H1 (cell line): Measurements from ENCODE around the gene STPG1. TPM values are rescaled to one million over a fixed set of nuclear protein-coding genes. Genes with fewer than 3 reads are reported as not detected.

Experiments used
- CTCF ChIA-PET: fragments of 300-600 bp; sonication (Branson Sonifier 250); formaldehyde crosslinking; loops from one replicate; lab custom pipeline; 2021; ENCODE audit not compliant: partially characterized antibody; lab: Charles Lee
- POLR2A ChIA-PET: fragments of 300-600 bp; sonication (Branson Sonifier 250); formaldehyde crosslinking; loops from one replicate; lab custom pipeline; 2021; ENCODE audit warnings: inconsistent platforms; ENCODE audit not compliant: partially characterized antibody; lab: Charles Lee
- DNase-seq, 2 experiments: peaks; one replicate each; pipeline versions ENCODE4 v3.0.0 to v3.0.0-alpha.2; 2010 to 2022; ENCODE audit warnings: low spot score in 2 of 2, low read depth in 1 of 2, mixed read lengths in 1 of 2
- FAIRE-seq: peaks from 2 replicates; lab custom pipeline; 2011; peaks lifted over from hg19 to GRCh38; lab: Jason Lieb, UNC
- H2AFZ ChIP-seq: 2 replicates; pipeline ENCODE4 v1.8.1; 2012; ENCODE audit warnings: low read length, inconsistent platforms
- H2AK5ac ChIP-seq: 2 replicates; pipeline ENCODE4 v1.6.1; 2013; ENCODE audit warnings: low read depth, low read length
- H2BK120ac ChIP-seq: replicated peaks from 2 replicates; pipeline ENCODE3; 2013; ENCODE audit warnings: low read depth, low read length, inconsistent platforms
- H2BK12ac ChIP-seq: 2 replicates; pipeline ENCODE4 v1.6.1; 2013; ENCODE audit warnings: low read depth, low read length
- H2BK15ac ChIP-seq: 2 replicates; pipeline ENCODE4 v1.6.1; 2013; ENCODE audit warnings: low read length
- H2BK20ac ChIP-seq: 2 replicates; pipeline ENCODE4 v1.6.1; 2013; ENCODE audit warnings: low read length
- H2BK5ac ChIP-seq: 2 replicates; pipeline ENCODE4 v1.6.1; 2013; ENCODE audit warnings: low read depth, low read length
- H3K14ac ChIP-seq: 2 replicates; pipeline ENCODE4 v1.6.1; 2013; ENCODE audit warnings: inconsistent platforms; ENCODE audit not compliant: insufficient read length
- H3K18ac ChIP-seq: 2 replicates; pipeline ENCODE4 v1.6.1; 2013; ENCODE audit warnings: low read length; ENCODE audit errors: extremely low read depth
- H3K23ac ChIP-seq: 2 replicates; pipeline ENCODE4 v1.6.1; 2013; ENCODE audit warnings: inconsistent platforms; ENCODE audit not compliant: insufficient read length
- H3K23me2 ChIP-seq: 2 replicates; pipeline ENCODE4 v1.6.1; 2013; ENCODE audit warnings: low read depth, low read length
- H3K27ac ChIP-seq: 2 replicates; pipeline ENCODE4 v1.6.1; 2011; ENCODE audit warnings: low read depth, low read length, inconsistent platforms
- H3K27me3 ChIP-seq, 4 experiments: replicated peaks in 1 of 4; 1 replicate in 1 of 4; 2 replicates in 3 of 4; pipeline versions ENCODE4 v1.6.1 to v1.8.1; 2011 to 2013; ENCODE audit warnings: low read length in 3 of 4, mild to moderate bottlenecking in 3 of 4, inconsistent platforms in 2 of 4, mixed read lengths in 2 of 4, moderate library complexity in 1 of 4; ENCODE audit not compliant: control insufficient read depth in 3 of 4, insufficient read depth in 3 of 4; ENCODE audit errors: extremely low read depth in 1 of 4
- H3K36me3 ChIP-seq, 4 experiments: 2 replicates each; pipeline versions ENCODE4 v1.6.1 to v1.8.1; 2011 to 2013; ENCODE audit warnings: mild to moderate bottlenecking in 4 of 4, low read length in 3 of 4, moderate library complexity in 2 of 4, control low read depth in 1 of 4, inconsistent platforms in 1 of 4; ENCODE audit not compliant: insufficient read depth in 4 of 4, control insufficient read depth in 2 of 4
- H3K4ac ChIP-seq: replicated peaks from 2 replicates; pipeline ENCODE3; 2013; ENCODE audit warnings: low read length, low read depth, mixed read lengths, inconsistent platforms; ENCODE audit not compliant: insufficient read length
- H3K4me1 ChIP-seq, 4 experiments: replicated peaks in 1 of 4; 1 replicate in 1 of 4; 2 replicates in 3 of 4; pipeline versions ENCODE4 v1.6.1 to v1.8.1; 2011 to 2013; ENCODE audit warnings: low read length in 3 of 4, inconsistent platforms in 2 of 4, mixed read lengths in 1 of 4; ENCODE audit not compliant: insufficient read depth in 4 of 4, control insufficient read depth in 3 of 4
- H3K4me2 ChIP-seq, 2 experiments: 2 replicates each; pipeline versions ENCODE4 v1.6.1 to v1.8.1; 2011 to 2013; ENCODE audit warnings: low read depth in 2 of 2, low read length in 2 of 2, control low read depth in 1 of 2, inconsistent platforms in 1 of 2, mild to moderate bottlenecking in 1 of 2; ENCODE audit not compliant: insufficient read depth in 1 of 2
- H3K4me3 ChIP-seq, 4 experiments: fragments of 200-600, 300-600 bp in 1 of 4; sonication (generic), shearing (Covaris generic), sonication (Bioruptor Twin) in 1 of 4; 2 replicates each; pipeline versions ENCODE4 v1.5.1 to v1.8.1; 2011 to 2016; ENCODE audit warnings: low read length in 4 of 4, low read depth in 3 of 4, control low read depth in 2 of 4, inconsistent platforms in 2 of 4, mild to moderate bottlenecking in 2 of 4, mixed read lengths in 1 of 4, moderate library complexity in 1 of 4; ENCODE audit not compliant: insufficient read depth in 2 of 4; ENCODE audit errors: extremely low read depth in 1 of 4
- H3K56ac ChIP-seq: replicated peaks from 2 replicates; pipeline ENCODE3; 2013; ENCODE audit warnings: low read depth, mild to moderate bottlenecking, mixed read lengths, low read length, inconsistent platforms; ENCODE audit not compliant: insufficient read length
- H3K79me1 ChIP-seq: 2 replicates; pipeline ENCODE4 v1.6.1; 2013; ENCODE audit warnings: low read depth, low read length, control low read depth
- H3K79me2 ChIP-seq, 2 experiments: 2 replicates each; pipeline versions ENCODE4 v1.6.1 to v1.8.1; 2012 to 2013; ENCODE audit warnings: low read length in 2 of 2, mild to moderate bottlenecking in 2 of 2, inconsistent platforms in 1 of 2; ENCODE audit not compliant: insufficient read depth in 2 of 2, control insufficient read depth in 1 of 2
- H3K9ac ChIP-seq, 4 experiments: replicated peaks in 1 of 4; 1 replicate in 1 of 4; 2 replicates in 3 of 4; pipeline versions ENCODE4 v1.6.1 to v1.8.1; 2011 to 2013; ENCODE audit warnings: low read depth in 3 of 4, low read length in 3 of 4, control low read depth in 2 of 4, mild to moderate bottlenecking in 2 of 4, moderate library complexity in 2 of 4, inconsistent platforms in 1 of 4; ENCODE audit errors: extremely low read depth in 1 of 4
- H3K9me3 ChIP-seq, 2 experiments: 2 replicates each; pipeline versions ENCODE4 v1.6.1 to v1.8.1; 2012 to 2013; ENCODE audit warnings: mild to moderate bottlenecking in 2 of 2, moderate library complexity in 2 of 2, control low read depth in 1 of 2, inconsistent platforms in 1 of 2, low read depth in 1 of 2, low read length in 1 of 2, mixed read lengths in 1 of 2; ENCODE audit not compliant: insufficient read depth in 2 of 2
- H4K20me1 ChIP-seq, 2 experiments: replicated peaks in 1 of 2; 2 replicates each; pipeline versions ENCODE3 to v1.8.1; 2011 to 2013; ENCODE audit warnings: inconsistent platforms in 2 of 2, low read length in 2 of 2, mild to moderate bottlenecking in 1 of 2; ENCODE audit not compliant: insufficient read depth in 2 of 2, control insufficient read depth in 1 of 2
- H4K5ac ChIP-seq: 2 replicates; pipeline ENCODE4 v1.6.1; 2013; ENCODE audit warnings: low read length, low read depth, mixed read lengths, inconsistent platforms; ENCODE audit not compliant: insufficient read length
- H4K8ac ChIP-seq: 2 replicates; pipeline ENCODE4 v1.8.0; 2013; ENCODE audit warnings: mild to moderate bottlenecking, moderate library complexity, low read length, inconsistent platforms; ENCODE audit not compliant: insufficient read depth; ENCODE audit errors: extremely low read depth
- H4K91ac ChIP-seq: replicated peaks from 2 replicates; pipeline ENCODE3; 2013; ENCODE audit warnings: low read length, mixed read lengths, inconsistent platforms; ENCODE audit not compliant: insufficient read length
- BCL11A ChIP-seq, 2 experiments: IDR thresholded peaks; one replicate each; pipeline ENCODE4 v1.6.1; 2011; ENCODE audit warnings: low read depth in 2 of 2, low read length in 2 of 2, mild to moderate bottlenecking in 2 of 2
- CEBPB ChIP-seq: IDR thresholded peaks from 2 replicates; pipeline ENCODE4 v1.6.1; 2012; ENCODE audit warnings: low read depth, low read length
- CREB1 ChIP-seq: IDR thresholded peaks from 2 replicates; pipeline ENCODE4 v1.6.1; 2012; ENCODE audit warnings: inconsistent platforms
- EP300 ChIP-seq, 2 experiments: IDR thresholded peaks; 1 replicate in 1 of 2; 2 replicates in 1 of 2; pipeline ENCODE4 v1.6.1; 2011 to 2012; ENCODE audit warnings: low read depth in 2 of 2, low read length in 2 of 2, mild to moderate bottlenecking in 2 of 2, borderline replicate concordance in 1 of 2, inconsistent platforms in 1 of 2, moderate library complexity in 1 of 2
- JUND ChIP-seq: IDR thresholded peaks from 2 replicates; pipeline ENCODE4 v1.6.1; 2011; ENCODE audit warnings: mild to moderate bottlenecking, improper control_type of control experiment, low read length
- POU5F1 ChIP-seq: IDR thresholded peaks from 2 replicates; pipeline ENCODE4 v1.6.1; 2011; ENCODE audit warnings: low read depth, mild to moderate bottlenecking, low read length, moderate library complexity
- WGBS, 2 experiments: shearing (Covaris generic) in 1 of 2; methylation state at CpG; one replicate each; pipeline versions ENCODE4 v1.1.6 to v1.1.7; 2013 to 2015; ENCODE audit warnings: low lambda C conversion rate in 2 of 2, mixed read lengths in 2 of 2, inconsistent platforms in 1 of 2, low coverage in 1 of 2, missing lambda C conversion rate in 1 of 2; ENCODE audit not compliant: insufficient replicate concordance in 2 of 2, insufficient coverage in 1 of 2, insufficient read length in 1 of 2; ENCODE audit errors: extremely low coverage in 1 of 2, missing lambda C conversion rate in 1 of 2; 5-methylcytosine and 5-hydroxymethylcytosine counted together
- polyA plus RNA-seq, 7 experiments: library from polyadenylated mRNA; depleted of rRNA in 3 of 7; stranded (reverse) in 5 of 7; unstranded in 2 of 7; fragments of >200 nt in 5 of 7; fragments of 200-250 nt in 2 of 7; gene quantifications; 1 replicate in 5 of 7; 2 replicates in 1 of 7; 4 replicates in 1 of 7; pipeline versions ENCODE4 v1.2.1 to v1.2.3, GENCODE V29; 2011 to 2013; ENCODE audit warnings: missing spikeins in 2 of 7, mixed read lengths in 2 of 7
- total RNA-seq: library from RNA; stranded (reverse); fragmentation: NEBNext Ultra II Directional; extraction: Animal tissue kit (Norgen Biotek cat#: 25700); gene quantifications from 2 replicates; pipeline ENCODE4 v1.2.1, GENCODE V29; 2021

Gene STPG1
- total and polyA plus RNA-seq, 2 of the 8 experiments (the other 6 are each of a cell fraction or from before 2014, with no cell fraction given) = 10.3 to 11.2 TPM

DNA sequence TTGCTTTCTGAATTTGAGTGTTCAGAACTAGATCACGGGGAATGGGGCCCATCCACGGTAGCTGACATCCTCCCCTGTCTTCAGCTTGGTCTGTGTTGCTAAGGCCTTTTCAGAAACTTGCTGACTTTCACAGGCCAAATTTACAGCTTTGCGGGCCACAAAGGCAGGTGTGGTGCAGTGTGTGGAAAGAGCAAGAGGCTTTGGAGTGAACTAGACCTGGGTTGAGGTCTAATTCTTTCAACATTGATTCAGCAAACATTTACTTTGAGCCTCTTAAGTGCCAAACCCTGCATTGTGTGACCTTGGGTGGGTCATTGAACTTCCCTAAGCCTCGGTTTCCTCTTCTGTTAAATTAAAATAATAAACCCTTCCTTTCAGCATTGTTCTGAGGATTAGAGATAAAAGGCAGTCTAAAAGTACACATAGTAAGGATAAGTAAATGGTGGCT lies 24.3 kb downstream of the STPG1 start:
- H4K91ac ChIP-seq = no peak overlapping the region
- H2BK120ac ChIP-seq = no peak overlapping the region
- no peak overlapping the region for H2BK20ac ChIP-seq
- no peak overlapping the region for H3K4ac ChIP-seq
- POLR2A ChIA-PET = no interaction called here
- no peak overlapping the region for H4K8ac ChIP-seq
- H3K23ac ChIP-seq = no peak overlapping the region
- no peaks in the 10 kb centered on the region for H3K79me2 ChIP-seq
- no peaks in the 10 kb centered on the region for H3K27me3 ChIP-seq
- no peak overlapping the region for H3K14ac ChIP-seq
- H3K79me1 ChIP-seq = no peaks in the 10 kb centered on the region
- H2BK5ac ChIP-seq = no peak overlapping the region
- H3K9ac ChIP-seq = no peak overlapping the region
- H3K56ac ChIP-seq = no peak overlapping the region
- no peaks in the 10 kb centered on the region for H3K36me3 ChIP-seq
- no peak for TF ChIP-seq POU5F1
- TF ChIP-seq CEBPB = no peak
- no peak for TF ChIP-seq CREB1
- no peak for TF ChIP-seq BCL11A (IDR thresholded peaks at IDR 0.05; ENCODE audit: low read depth in 2 of 2, low read length in 2 of 2)
- TF ChIP-seq EP300 (IDR thresholded peaks at IDR 0.05; ENCODE audit: borderline replicate concordance in 1 of 2, low read depth in 2 of 2, low read length in 2 of 2) = no peak
- TF ChIP-seq JUND = no peak
- TF ChIP-seq, all 59 proteins: peak for 0
- peaks cover 0 to 2% (median 0%) of the 10 kb centered on the region in 4 experiments; a peak in 4 of 7 replicates for H3K4me1 ChIP-seq
- no peak overlapping the region for H3K4me2 ChIP-seq
- no peaks in the 10 kb centered on the region for H3K23me2 ChIP-seq
- H2BK15ac ChIP-seq = no peak overlapping the region
- 92% methylated on average over 4 of the region's 4 CpGs; no CpG with 5 or more reads in 1 of the 2 experiments for WGBS, 2 experiments
- H2AK5ac ChIP-seq = no peak overlapping the region
- CTCF ChIA-PET = interaction anchor here (1.1 to 9.8 kb wide), 6 partner anchors 11 to 262 kb away, joined by 3 to 233 read pairs (median 4); no protein-coding TSS in a partner anchor
- H3K27ac ChIP-seq = no peak overlapping the region
- FAIRE-seq (no peak), DNase-seq (peak in 1 of 2 experiments; percentile 14)
- H4K20me1 ChIP-seq = no peaks in the 10 kb centered on the region
- no peak overlapping the region for H4K5ac ChIP-seq
- H3K18ac ChIP-seq = no peak overlapping the region
- no peaks in the 10 kb centered on the region for H3K9me3 ChIP-seq
- no peak overlapping the region for H2BK12ac ChIP-seq
- H2AFZ ChIP-seq = no peak overlapping the region
- H3K4me3 ChIP-seq = no peak overlapping the region
